ENCODE results near the gene NXT2.

GRCh38 chrX:109511113-109511512 is 25.5 kb upstream of the NXT2 start:
- TF ChIP-seq CTCF (IDR thresholded peaks at IDR 0.05) (no peak), POLR2A (IDR thresholded peaks at IDR 0.05) (no peak)

Data from thyroid gland (tissue), 4 donors.